ENCODE measurements around the gene ATP13A5.

DNA sequence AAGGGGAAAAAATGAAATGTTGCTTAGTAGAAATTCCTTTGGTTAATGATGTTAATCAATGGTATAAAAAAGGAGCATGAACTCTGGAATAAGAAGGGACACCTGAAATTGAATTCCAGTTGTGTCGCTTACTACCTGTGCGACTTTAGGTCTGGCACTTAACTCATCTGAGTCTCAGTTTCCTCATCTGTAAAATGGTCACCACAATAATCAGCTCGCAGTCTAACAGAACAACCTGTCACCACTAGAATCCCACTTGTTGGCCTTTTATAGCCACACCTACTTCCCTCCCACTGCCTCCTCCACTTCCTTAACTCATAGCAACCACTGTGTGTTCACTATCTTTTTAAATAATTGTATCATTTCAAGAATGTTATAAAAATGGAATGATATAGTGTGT lies 135.0 kb downstream of the ATP13A5 start:
- TF ChIP-seq, protein P1, sequence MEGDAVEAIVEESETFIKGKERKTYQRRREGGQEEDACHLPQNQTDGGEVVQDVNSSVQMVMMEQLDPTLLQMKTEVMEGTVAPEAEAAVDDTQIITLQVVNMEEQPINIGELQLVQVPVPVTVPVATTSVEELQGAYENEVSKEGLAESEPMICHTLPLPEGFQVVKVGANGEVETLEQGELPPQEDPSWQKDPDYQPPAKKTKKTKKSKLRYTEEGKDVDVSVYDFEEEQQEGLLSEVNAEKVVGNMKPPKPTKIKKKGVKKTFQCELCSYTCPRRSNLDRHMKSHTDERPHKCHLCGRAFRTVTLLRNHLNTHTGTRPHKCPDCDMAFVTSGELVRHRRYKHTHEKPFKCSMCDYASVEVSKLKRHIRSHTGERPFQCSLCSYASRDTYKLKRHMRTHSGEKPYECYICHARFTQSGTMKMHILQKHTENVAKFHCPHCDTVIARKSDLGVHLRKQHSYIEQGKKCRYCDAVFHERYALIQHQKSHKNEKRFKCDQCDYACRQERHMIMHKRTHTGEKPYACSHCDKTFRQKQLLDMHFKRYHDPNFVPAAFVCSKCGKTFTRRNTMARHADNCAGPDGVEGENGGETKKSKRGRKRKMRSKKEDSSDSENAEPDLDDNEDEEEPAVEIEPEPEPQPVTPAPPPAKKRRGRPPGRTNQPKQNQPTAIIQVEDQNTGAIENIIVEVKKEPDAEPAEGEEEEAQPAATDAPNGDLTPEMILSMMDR (IDR thresholded peaks at IDR 0.05) = no peak
- no peak for TF ChIP-seq POLR2A (IDR thresholded peaks at IDR 0.05)
